HG02588 (cell line): ENCODE data around the gene R3HDML.

Experiments
- ATAC-seq: cut with Tn5 transposase; IDR thresholded peaks from one replicate; pipeline ENCODE4 v1.9.1; 2021; ENCODE audit warnings: mild to moderate bottlenecking, moderate library complexity; ENCODE audit not compliant: unreplicated experiment

R3HDML gene

DNA sequence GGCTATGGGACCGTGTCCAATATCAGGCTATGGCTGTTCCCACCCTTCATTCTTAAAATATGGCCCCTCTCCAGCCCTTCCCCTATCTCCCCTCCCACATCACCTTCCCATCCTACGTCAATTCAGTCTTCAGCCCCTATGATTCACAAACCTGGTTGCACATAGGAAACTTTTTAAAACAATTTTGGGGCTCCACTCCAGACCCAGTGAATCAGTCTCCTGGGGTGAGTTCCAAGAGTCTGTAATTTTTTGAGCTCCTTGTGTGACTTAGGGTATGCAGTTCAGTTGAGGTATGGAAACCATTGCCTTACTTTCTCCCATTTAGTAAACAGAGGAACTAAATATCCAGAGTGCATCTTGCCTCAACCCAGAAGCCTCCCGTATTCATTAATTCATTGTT is 24.2 kb downstream of the R3HDML start:
- ATAC-seq, result no peak

DNA sequence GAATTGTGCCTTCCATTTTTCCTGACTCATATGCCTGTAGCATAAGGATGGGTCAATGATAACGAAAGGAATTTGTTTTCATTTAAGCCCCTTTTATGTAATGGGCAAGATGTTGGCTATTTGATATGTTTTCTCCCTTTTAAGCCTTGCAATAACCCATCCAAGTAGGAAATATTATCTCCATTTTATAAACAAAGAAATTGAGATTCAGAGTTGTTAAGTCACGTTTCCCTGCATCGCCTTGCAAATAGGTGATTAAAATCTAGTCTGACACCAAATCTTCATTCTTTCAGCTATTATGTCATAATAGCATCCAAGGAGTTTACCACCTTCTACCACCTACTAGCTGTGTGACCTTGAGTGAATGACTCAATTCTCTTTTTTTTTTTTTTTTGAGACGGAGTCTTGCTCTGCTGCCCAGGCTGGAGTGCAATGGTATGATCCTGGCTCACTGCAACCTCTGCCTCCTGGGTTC is 25.7 kb downstream of the R3HDML start:
- no peak for ATAC-seq

DNA sequence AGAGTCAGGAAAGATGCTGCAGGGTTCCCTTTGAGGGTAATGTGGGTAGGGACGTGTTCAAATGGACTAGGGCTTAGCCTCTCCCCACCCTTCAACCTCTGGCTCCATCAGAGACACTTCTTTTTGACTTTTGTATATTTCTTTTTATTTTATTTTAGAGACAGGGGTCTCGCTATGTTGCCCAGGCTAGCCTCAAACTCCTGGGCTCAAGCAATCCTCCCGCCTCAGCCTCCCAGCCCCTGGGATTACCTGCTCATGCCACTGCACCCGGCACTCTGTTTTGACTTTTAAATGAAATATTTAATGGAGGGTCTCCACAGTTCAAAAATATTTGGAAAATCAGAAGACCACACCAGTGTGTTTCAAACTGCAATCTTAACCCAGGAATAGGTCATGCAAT is 27.2 kb downstream of the R3HDML start:
- no peak for ATAC-seq

DNA sequence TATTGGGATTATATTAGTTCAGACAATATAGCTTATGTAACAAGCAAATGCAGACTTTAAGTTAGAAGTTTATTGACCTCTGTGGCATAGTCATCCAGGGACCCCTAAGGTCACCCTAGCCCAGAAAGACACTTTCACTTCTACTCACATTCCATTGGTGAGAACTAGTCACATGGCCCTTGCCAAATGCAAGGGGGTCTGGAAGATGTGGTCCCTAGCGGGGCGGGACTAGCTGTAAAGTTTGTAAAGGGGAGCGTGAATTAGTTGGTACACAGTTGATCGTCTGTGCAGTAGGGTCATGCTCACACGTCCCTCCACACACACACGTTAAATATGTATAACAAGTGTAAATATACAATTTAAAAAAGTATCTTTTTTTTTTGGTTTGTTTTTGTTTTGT is 27.9 kb downstream of the R3HDML start:
- ATAC-seq, result no peak

DNA sequence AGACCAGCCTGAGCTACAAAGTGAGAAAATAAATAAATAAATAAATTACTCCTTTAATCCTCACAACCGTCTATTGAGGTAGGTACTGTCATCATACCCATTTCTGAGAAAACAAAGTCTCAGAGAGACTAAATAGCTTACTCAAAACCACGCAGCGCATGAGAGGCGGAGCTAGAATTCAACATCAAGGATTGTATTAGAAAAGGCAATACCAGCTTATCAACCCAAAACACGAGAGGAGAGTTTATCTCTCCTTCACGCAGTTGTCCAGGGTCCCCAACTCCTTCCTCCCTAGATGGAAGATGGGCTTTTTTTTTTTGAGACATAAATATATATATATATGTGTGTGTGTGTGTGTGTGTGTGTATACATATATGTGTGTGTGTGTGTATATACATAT is 30.9 kb downstream of the R3HDML start:
- no peak for ATAC-seq

DNA sequence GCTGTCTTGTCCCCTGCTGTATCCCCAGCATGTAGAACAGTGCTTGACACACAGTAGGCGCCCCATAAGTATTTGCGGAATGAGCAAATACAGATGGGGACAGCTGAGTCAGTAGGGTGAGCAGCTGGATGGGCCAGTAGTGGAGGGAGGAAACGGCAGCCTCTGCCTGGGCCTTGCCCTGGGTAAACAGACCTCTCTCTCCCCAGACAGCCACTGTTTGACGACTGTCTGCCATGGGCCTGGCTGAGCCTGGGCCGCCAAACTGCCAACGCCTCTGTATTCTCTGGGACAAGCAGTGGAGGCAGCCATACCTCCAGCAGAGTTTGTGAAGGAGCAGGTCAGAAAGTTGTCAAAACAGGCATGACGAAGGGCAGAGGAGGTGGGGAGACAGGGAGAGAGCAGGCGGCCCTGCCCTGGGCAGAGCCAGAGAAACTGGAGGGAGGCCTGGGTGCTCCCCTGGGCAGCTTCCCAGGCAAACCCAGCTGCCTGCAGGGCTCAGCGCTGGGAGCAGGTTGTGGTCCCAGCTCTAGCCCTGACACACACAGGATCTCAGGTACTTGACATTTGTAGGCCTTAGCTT is 33.9 kb downstream of the R3HDML start:
- ATAC-seq, result no peak

DNA sequence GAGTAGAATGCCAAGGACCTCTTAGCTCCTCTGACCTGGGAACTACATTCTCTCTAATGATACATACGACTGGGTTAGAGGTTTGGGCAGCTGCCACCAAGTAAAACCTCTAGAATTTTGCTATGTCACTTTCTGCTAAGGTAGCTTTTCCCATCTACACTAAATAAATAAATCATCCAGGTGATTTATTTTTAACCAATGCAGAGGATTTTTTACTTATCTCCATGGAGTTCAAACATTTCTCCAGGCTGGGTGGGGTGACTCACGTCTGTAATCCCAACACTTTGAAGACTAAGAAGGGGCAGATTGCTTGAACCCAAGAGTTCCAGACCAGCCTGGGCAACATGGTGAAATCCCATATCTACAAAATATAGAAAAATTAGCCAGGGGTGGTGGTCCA is 45.8 kb downstream of the R3HDML start:
- ATAC-seq, result no peak

DNA sequence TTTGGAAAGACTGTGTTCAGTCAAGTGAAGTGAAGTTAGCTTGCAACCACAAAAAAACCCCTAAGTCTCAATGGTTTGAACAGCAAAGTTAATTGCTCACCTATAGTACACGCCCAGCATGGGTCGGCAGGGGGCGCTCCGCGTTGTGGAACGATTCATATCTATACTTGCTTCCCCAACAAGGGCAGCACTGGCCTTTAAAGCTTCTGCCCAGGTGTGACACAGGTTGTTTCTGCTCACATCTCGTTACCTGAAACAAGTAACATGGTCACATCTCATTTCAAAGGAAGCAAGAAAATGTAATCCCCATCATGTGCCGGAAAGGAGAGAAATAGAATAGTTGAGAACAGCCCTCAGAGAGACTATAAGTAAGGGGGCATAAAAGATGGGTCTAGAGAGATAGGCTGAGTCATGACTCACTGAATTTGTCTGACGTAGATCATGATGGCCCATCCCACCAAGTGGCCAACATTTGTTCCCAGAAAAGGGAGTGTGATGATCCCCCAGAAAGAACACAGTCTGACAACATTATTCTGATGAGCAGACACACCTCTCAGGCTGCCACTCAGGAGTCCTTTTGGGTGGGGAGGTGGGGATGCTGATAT is 47.7 kb downstream of the R3HDML start:
- no peak for ATAC-seq

DNA sequence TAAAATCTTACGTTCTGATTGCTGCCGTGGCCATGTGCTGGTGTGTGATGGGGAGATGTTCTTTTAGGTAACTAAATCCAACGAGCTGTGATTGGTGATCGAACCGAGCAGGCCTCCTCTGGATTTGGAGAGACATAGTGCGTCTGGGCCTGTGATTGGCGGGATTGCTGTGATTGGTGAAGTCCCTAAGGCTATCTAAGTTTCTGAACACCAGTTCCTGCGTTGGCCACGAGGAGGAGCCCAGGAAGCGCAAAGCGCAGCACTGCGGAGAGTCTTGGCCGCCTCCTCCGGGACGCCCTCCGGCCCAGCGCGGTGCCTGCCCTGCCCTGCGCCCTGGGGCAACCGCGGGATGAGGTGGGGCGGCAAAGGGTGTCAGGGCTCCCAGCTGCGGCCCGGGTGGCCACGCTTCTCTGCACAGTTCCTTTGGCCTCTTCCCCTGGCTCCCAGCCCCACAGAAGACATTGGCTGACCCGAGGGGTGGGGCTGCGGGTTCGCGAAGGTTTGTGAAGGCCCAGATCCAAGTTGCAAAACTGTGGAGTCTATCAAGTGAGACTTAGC is 51.7 kb downstream of the R3HDML start:
- ATAC-seq, result no peak

DNA sequence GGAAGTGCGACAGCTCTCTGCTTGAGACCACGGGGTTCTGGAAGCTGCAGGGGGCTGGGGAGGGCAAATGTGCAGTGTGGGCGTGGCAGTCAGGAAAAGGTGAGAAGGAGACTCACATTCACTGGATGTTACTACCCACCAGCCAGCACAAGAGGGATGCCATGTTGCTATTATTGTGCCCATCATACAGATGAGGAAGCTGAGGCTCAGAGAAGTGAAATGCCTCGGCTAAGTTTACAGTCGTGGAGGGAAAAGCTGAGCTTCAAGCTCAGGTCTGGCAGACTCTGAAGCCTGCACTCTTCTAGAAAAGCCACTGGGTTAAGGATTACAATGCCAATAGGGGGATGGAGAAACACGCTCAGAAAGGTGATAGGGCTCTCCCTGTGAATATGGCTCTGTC is 53.0 kb downstream of the R3HDML start:
- no peak for ATAC-seq

DNA sequence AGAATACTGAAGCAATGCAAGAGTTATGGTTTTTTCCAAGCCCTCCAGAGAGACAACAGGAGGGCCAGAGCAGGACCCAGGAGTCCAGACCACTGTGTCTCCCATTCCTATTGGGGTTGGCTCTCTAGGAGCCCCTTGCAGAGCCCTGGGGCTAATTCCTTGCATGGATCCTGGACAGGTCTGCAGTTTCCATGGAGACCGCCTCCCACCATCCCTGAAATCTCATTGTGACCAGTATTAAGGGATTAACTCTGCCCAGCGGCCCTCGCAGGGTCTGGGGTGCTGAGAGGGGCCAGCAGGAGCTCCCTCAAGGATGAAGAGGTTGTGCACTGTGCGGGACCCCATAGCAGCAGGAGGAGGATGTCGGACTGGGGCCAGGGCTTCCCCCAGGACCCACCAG is 53.4 kb downstream of the R3HDML start:
- no peak for ATAC-seq

DNA sequence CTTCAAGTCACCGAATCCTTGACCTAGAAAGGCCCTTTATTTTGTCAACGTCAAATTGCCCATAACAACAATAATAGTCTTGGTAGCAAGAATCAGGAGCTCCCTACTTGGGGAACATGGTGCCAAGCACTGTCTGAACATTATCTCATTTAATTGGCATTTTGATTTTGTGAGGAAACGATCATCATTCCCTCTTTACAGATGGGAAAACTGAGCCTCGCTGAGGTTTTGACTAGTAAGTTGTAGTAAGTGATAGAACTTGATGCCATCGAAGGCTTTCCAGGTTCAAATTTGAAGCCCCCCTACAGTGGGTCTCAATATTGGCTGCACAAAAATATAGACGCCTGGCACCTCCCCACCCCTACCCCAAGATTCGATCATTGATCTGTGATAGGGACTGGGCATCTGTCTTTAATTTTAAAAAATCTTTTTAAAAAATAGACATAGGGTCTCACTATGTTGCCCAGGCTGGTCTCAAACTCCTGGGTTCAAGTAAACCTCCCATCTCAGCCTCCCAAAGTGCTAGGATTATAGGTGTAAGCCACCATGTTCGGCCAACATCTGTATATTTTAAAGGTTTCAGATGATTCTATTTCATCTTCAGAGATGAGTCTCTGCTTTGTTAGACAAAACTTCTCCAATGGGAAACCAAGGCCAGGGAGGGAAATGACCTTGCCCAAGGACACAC is 55.4 kb downstream of the R3HDML start:
- ATAC-seq, result no peak

DNA sequence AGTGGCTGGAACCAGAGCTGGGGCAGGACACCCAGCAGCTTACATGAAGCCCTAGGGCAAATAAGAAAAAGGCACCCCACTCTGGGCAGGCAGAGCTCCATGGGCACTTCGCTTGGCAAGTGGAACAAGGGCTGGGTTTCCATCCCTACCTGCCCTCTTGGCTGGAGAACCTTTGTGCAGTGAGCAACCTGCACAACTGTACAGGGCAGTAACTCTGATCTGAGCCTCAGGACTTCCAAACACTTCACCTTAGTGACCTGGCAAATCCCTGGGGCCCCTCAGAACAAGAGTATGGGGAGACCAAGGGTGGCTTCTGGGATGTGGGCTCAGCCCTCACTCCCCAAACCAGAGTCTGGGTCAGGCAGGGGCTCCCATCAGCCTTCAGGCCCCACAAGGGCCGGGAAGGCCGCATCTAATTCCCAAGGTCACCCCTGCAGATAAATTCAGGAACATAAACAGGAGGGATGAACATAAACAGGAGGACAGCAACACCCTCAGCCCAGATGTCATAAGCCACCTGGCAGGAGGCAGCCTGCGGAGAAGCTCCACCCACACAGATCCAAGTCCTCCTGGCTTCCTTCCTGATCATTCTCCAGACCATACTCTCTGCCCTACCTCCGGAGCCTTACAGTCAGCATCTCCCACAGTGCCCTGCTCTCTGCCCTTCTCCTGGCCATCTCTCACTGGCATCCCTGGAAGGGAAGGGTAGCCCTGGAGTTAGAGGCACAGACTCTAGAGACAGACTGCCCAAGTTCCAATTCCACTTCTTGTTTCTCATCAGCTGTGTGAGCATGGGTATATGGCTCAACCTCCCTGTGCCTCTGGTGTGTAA is 56.1 kb downstream of the R3HDML start:
- ATAC-seq, result no peak

DNA sequence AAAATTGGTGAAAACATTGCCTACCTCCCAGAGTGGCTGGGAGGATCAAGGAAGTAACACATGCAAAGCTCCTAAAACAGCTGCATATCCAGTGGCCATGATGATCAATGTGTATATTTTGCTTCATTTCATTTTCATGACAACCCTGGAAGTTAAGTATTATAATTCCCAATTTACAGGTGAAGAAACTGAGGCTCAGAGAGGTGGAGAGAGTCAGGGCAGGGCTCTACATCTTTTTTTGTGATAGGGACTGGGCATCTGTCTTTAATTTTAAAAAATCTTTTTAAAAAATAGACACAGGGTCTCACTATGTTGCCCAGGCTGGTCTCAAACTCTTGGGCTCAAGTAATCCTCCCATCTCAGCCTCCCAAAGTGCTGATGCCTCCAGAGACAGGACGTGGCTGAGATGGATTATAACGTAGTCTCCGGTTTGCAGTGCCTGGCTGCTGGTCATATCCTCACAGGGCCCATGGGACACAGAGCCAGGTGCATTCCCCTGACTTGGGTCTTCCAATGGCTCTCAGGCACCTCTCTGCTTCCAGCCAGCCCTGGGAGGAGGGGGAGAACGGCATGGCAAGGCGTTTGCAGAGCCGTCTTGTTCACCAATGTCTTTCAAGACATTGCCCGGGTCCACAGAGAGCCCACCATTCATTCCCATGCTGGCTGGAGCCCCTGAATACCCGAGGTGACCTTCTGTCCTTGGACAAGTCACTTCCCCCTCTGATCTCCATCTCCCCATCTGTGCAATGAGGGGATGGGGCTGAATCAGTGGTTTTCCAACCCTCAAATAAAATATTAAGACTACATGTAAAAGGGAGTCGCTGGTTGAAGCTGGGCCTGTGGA is 57.0 kb downstream of the R3HDML start:
- no peak for ATAC-seq

DNA sequence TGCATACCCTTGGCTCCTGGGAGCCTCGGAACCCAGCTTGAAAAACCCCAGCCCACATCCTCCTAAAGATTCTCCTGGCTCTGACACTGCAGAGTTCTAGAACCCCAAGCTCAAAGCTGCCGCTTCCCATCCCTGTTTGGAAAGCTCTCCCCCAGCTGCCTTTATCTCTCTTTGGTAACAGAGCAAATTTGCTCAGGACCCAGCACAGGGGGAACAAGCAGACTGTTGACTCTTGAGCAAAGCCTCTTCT is 57.5 kb downstream of the R3HDML start:
- no peak for ATAC-seq

DNA sequence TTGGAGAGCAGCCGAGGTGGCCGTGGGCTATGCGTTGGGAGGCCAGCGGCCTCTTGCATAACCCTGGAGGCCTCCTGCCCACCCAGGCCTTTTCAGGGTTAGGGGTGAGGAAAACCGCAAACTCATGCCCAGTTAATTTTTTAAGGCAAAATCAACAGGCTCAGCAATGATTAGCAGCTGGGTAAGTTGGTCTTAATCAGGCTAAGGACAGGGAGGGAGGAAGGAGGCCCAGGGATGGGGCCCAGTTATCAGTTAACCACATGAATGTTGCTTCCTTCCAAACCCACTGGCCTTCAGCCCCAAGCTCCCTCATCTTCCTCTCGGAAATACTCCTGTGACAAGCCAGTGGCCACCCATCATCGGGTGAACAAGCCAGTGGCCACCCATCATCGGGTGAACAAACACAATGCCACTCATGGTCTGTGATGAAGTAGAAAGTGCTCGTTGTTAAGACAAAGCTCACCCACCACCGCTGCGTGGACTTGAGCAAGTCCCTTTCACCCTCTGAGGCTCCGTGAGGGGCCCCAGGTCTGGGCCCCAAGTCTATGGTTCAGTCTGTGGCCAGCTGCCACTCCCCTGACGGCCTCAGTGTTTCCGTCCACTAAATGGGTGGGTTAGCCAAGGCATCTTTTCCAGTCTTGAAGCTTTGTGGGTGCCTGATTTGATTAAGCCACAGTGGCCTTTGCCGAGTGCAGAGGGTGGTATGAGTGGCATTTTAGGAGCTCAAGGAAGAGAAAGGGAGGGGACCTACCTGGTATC is 58.0 kb downstream of the R3HDML start:
- no peak for ATAC-seq

DNA sequence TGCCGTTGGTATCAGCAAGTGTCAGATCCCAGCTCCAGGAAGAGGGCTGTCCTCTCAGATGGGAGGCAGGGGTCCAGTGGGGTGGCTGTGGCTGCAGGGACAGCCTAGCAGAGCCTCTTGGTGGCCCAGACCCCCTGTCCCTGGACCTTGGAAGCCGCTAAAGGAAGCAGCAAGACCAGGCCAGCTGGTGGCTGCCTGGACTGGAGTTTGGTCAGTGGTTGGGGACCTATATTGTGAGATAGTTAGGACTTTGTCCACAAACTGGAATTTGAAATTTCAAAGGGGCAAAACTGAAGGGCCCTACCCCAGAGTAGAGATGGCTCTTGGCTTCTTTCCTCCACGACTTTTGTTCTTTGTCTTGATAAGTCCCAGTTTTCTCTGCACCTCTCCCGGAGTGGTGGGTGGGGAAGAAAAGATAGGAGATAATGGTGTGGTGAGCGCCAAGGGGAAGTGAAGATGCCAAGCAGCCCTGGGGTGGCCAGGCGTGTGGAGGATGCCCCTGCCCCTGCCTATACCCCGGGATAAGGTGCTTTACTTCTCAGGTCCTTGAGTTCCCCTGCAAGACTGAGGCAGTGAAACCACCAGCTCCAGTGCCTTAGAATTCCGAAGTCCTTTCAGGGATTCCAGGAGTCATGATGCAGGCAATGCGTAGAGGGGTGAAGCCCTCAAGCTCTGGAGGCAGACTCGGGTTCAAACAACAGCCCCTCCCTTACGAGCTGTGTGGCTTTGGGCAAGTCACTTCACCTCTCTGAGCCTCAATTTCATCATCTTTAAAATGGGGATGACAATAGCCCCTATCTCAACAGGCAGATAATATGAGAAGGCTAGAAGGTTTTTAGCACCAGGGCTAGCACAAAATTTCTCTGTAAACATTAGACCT is 58.9 kb downstream of the R3HDML start:
- ATAC-seq, result no peak

DNA sequence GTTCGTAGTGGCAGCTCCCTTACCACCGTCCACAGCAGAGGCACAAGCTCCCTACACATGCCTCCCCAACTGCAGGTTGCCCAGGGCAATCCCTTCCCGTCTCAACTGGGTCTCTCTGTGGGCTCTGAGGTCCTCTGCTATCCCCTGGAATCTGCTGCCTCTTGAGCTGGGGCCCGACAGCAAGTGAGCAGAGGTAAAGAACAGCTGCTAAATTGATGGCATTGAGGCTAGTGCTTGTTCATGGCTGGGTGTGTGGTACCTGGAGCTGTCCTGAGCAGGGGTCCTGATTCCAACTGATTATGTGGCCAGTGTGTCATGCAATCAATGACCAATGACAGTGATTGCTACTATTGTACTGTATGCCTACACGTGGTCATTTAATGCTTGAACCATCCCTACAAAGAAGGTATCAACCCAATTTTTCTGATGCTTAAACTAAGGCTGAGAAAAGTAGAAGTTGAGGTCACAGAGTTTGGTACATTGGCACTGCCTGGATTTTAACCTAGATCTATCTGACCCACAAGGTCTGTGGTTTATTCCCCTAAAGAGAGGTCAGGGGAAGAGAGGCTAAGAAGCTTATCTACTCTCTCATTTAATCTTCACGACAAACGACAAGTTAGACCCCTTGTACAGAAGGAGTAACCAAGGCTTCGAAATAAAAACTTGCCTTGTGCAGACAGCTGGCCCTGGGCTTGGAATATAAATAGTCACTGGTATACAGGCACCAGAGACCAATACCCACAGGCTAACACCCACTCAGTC is 59.7 kb downstream of the R3HDML start:
- no peak for ATAC-seq
